HepG2 (cell line): Measurements from ENCODE around the gene PLD1.

Experiments
- CBFB ChIP-seq: sonication (generic); formaldehyde crosslinking; IDR thresholded peaks from 2 replicates; pipeline ENCODE4 v1.4.0; 2020; ENCODE audit warnings: missing genetic modification reagents
- CBX2 ChIP-seq, 2 experiments: fragments of 200-600 bp in 1 of 2; sonication (generic); formaldehyde crosslinking in 1 of 2; IDR thresholded peaks; 2 replicates each; pipeline versions ENCODE4 v1.7.0 to v1.8.1; 2018 to 2022; ENCODE audit warnings: low read depth in 2 of 2, low read length in 1 of 2, mild to moderate bottlenecking in 1 of 2, missing genetic modification reagents in 1 of 2
- CEBPB ChIP-seq: IDR thresholded peaks from 2 replicates; pipeline ENCODE4 v1.6.1; 2011; ENCODE audit warnings: low read depth, low read length, improper control_type of control experiment, borderline replicate concordance
- CTCF ChIP-seq: sonication (generic); formaldehyde crosslinking; IDR thresholded peaks from 2 replicates; pipeline ENCODE4 v1.5.0; 2020; ENCODE audit warnings: mild to moderate bottlenecking, missing genetic modification reagents, moderate library complexity
- GABPB1 ChIP-seq: IDR thresholded peaks from 2 replicates; pipeline ENCODE4 v1.6.1; 2016; ENCODE audit warnings: mild to moderate bottlenecking, missing genetic modification reagents, moderate library complexity, missing compliant biosample characterization
- MAFF ChIP-seq: IDR thresholded peaks from 2 replicates; pipeline ENCODE4 v1.6.1; 2011; ENCODE audit warnings: low read depth, low read length, improper control_type of control experiment
- RXRA ChIP-seq: sonication (generic); formaldehyde crosslinking; IDR thresholded peaks from 2 replicates; pipeline ENCODE4 v1.5.1; 2020; ENCODE audit warnings: missing genetic modification reagents
- SMAD3 ChIP-seq: sonication (generic); formaldehyde crosslinking; IDR thresholded peaks from 2 replicates; pipeline ENCODE4 v1.4.0; 2020; ENCODE audit warnings: missing genetic modification reagents
- TGIF2 ChIP-seq: IDR thresholded peaks from 2 replicates; pipeline ENCODE4 v1.6.1; 2016; ENCODE audit warnings: control low read depth, missing compliant biosample characterization
- THRA ChIP-seq: sonication (generic); formaldehyde crosslinking; IDR thresholded peaks from 2 replicates; pipeline ENCODE4 v1.4.0; 2020; ENCODE audit warnings: missing genetic modification reagents, borderline replicate concordance
- ZNF335 ChIP-seq: sonication (generic); formaldehyde crosslinking; IDR thresholded peaks from 2 replicates; pipeline ENCODE4 v1.4.0; 2020; ENCODE audit warnings: missing genetic modification reagents
- ZNF562 ChIP-seq: sonication (generic); formaldehyde crosslinking; IDR thresholded peaks from 2 replicates; pipeline ENCODE4 v1.8.0; 2022; ENCODE audit warnings: missing genetic modification reagents, borderline replicate concordance
- ZSCAN12 ChIP-seq: sonication (generic); formaldehyde crosslinking; IDR thresholded peaks from 2 replicates; pipeline ENCODE4 v1.9.0; 2021; ENCODE audit warnings: mild to moderate bottlenecking, missing genetic modification reagents

GRCh38 chr3:171556574-171557145 is 253.6 kb downstream of the PLD1 start:
- TF ChIP-seq GABPB1, result no peak
- no peak for TF ChIP-seq SMAD3 (CRISPR knock-in tag)
- TF ChIP-seq ZSCAN12, result no peak
- TF ChIP-seq CBX2 (IDR thresholded peaks at IDR 0.05; ENCODE audit: low read depth, low read length), result no peak
- no peak for TF ChIP-seq CBX2 (CRISPR knock-in tag; IDR thresholded peaks at IDR 0.05; ENCODE audit: low read depth)
- no peak for TF ChIP-seq CBFB
- no peak for TF ChIP-seq CEBPB
- no peak for TF ChIP-seq RXRA (CRISPR knock-in tag)
- TF ChIP-seq ZNF335 (CRISPR knock-in tag), result no peak
- no peak for TF ChIP-seq MAFF
- TF ChIP-seq CTCF (CRISPR knock-in tag), result no peak
- no peak for TF ChIP-seq TGIF2 (CRISPR knock-in tag)
- TF ChIP-seq ZNF562 (CRISPR knock-in tag), result no peak
- no peak for TF ChIP-seq THRA (CRISPR knock-in tag)
